Mammary epithelial cell (primary cell): ENCODE results near the gene MED26.

Experiments
- CTCF ChIP-seq, 2 donors: IDR thresholded peaks in 1 of 2; conservative IDR thresholded peaks in 1 of 2; 2 replicates each; pipeline ENCODE4 v1.5.1; 2011 to 2012; ENCODE audit warnings: inconsistent platforms in 2 of 2, low read length in 2 of 2, mild to moderate bottlenecking in 2 of 2, control low read depth in 1 of 2, low read depth in 1 of 2; ENCODE audit not compliant: insufficient read depth in 1 of 2; ENCODE audit errors: extremely low read depth in 1 of 2
- EZH2 ChIP-seq: IDR thresholded peaks from 2 replicates; pipeline ENCODE4 v1.6.1; 2012; ENCODE audit warnings: low read length, inconsistent platforms, borderline replicate concordance

- TF ChIP-seq CTCF (conservative IDR thresholded peaks at IDR 0.05 in 1 of 2, IDR thresholded peaks at IDR 0.05 in 1 of 2; ENCODE audit: extremely low read depth in 1 of 2, insufficient read depth in 1 of 2, low read depth in 1 of 2, low read length in 2 of 2) (no peak), EZH2 (no peak)
Observed at GRCh38 chr19:16530540-16531379, 97.2 kb downstream of the MED26 start.
